Right lung (tissue), 5 donors: ENCODE data around the gene TSPAN18. TPM values are rescaled to one million over a fixed set of nuclear protein-coding genes. Genes with fewer than 3 reads are reported as not detected.

Experiments
- DNase-seq, 2 donors: peaks; one replicate each; pipeline ENCODE4 v3.0.0-alpha.2; 2013
- polyA plus RNA-seq, 5 donors: library from polyadenylated mRNA; unstranded; fragments of 120-200 nt; gene quantifications; one replicate each; pipeline versions ENCODE4 v1.2.1 to v1.2.3, GENCODE V29; 2013; ENCODE audit warnings: inconsistent platforms in 1 of 5, low replicate concordance in 1 of 5; ENCODE audit not compliant: insufficient read length in 5 of 5, insufficient read depth in 1 of 5

TSPAN18 gene
- polyA plus RNA-seq, 5 donors: 48.9 to 74.5 (median 64.7) TPM

GRCh38 chr11:44954051-44954906 lies 227.5 kb downstream of the TSPAN18 start:
- DNase-seq: no peak

DNA sequence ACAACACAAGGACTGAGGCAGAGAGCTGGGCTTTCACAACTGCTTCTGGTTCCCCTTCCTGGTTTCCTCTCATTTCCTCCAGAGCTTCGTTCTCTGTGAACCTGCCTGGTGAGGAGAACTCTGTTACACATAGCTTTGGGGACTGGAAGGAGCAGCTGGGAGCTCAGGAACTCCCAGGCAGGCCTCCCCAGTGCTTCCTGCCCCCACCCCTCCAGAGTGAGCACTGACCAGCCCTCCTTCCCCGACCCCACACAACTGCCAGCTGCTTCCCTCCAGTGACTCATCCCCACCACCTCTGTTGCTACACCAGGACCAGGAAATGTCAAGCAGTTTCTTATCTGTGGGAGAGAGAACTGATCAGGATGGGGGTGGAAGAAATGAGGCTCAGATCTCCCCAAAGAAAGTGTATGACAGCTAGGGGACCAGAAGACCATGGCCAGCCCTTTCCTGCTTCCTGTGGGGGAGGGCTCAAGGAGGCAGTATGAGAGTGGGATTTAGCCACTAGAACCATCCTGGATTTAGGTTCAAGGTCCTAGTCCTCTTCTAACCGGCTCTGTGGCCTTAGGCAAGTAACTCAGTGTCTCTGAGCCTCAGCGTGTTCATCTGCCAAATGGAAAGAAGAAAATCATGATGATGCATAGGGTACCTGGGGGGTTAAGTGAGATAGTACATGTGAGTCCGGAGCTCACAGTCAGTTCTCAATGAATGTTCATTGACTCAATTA lies 228.4 kb downstream of the TSPAN18 start:
- DNase-seq: no peak

- no peak for DNase-seq
These were observed 230.3 kb downstream of the TSPAN18 start for GRCh38 chr11:44957040-44957515.

- no peak for DNase-seq
These were observed 231.2 kb downstream of the TSPAN18 start for GRCh38 chr11:44957776-44958564.

- DNase-seq: no peak
These were observed 232.3 kb downstream of the TSPAN18 start for GRCh38 chr11:44959064-44959463.

DNA sequence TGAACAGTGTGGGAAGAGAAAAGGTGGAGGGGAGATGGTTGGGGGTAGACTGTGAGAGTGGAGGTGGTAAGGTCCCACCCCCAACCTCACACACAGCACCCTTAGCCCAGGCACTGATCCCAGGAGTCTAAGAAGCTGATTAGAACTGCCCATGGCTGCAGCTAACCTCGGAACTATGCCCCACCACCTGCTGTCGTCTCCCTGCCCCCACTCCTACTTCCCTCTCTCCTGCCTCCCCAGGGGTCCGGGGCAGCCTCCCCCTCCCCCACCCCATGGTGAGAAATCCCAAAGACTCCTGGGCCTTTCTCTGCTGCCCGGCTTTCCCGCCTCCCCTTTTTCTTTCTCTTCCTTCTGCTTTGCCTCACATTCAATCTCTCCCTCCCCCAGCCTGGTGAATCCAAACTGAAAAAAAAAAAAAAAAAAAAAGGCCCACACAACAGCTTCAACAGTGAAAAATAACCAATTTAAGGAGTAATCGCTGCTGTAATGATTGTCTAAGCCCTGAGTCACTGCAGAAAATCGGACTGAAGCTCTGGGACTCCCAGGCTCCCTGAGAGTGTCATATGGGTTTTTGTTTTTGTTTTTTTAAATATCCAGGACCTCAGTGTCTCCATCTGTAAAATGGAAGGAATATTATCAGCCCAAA lies 233.6 kb downstream of the TSPAN18 start:
- DNase-seq: no peak

- DNase-seq: no peak
These were observed 235.7 kb downstream of the TSPAN18 start for GRCh38 chr11:44962464-44962863.

- no peak for DNase-seq
These were observed 236.4 kb downstream of the TSPAN18 start for GRCh38 chr11:44963136-44963535.

DNA sequence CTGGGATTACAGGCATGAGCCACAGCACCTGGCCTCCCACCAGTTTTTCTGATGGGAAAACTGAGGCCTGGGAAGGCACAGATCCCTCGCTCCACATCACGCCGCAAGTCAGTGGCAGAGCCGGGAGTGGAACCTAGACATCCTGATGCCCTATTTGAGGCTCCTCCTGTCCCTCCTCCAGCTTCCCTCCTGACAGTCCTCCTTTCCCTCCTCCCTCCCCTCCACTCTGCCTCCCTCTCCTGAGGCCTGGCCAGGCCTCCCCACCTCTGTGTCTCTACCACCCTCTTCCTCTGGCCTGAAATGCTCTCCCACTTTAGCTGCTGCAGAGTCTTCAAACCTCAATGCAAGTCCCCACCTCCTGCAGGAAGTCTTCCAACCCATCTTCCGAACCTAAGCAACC lies 237.2 kb downstream of the TSPAN18 start:
- DNase-seq: no peak

DNA sequence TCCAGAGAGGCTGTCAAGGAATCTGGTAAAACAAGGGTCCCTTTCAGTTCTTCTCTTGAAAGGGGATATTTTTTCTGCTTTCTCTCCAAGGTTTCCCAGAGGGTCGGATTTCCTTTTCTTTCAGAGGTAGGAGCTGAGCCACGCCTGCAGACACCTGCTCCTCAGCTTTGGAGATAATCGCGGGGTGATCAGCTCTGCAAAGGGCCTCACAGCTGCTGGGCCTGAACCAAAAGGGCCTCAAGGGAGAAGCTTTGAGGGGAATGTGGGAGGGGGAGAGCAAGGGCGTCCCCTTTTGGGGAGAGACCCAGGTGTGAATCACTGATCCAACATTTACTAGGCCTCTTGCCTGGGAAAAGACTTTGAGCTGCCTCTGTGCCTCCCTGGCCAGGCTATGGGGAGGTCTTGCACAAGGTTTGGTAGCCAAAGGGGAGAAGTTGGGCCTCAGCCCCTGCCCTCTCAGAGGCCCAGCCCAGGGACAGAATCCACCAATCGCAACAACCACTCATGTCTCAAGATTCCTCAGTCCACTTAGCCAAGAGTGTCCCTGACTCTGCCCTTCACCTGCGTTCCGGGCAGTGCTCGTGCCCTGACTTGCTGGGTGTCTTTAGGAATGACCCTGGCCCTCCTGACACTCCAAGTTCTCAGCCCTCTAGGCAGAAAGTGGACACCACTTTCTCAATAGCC lies 237.9 kb downstream of the TSPAN18 start:
- DNase-seq: no peak

DNA sequence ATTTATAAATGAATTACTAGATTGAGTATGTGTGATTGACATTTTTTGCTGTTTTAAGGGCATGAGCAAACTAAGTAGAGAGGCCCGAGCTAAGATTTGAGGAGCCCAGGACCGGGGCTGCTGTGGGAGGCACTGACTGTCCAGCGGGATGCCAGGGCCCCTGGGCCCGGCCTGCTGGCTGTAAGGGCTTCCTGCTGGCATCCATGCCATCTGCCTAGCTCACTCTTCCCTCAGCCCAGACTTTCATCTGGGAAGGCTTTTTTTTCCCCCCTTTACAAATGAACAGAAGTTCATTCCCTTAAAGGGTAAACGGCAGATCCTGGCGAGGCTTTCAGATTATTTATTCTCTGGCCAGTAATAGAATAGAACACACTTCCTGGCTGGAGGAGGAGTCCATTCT lies 239.9 kb downstream of the TSPAN18 start:
- no peak for DNase-seq

DNA sequence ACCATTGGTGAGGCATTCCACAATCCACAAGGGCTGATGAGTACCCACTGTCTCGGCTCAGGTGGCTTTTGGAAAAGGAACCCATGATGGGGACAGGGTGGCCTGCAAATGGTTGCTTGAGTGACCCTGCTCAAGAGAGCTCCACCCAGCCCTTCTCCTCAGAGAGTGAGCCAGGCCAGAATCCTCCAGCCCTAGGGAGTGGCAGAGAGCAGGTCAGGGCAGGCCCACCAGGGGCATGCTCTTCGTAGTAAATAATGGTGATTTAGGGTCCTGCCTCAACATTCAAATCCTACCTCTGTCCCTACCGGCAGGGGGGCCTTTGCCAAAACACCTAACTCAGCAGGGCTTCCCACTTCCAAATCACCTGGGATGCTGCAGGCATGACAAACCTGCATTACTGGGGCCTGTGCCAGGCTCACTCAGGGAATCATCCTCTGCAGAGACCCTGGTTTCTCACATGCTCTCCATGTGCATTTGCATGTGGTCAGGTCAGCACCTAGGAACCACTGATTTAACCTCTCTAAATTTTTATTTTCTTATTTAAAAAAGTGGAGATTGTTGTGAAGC lies 241.3 kb downstream of the TSPAN18 start:
- DNase-seq: no peak

- no peak for DNase-seq
These were observed 241.7 kb downstream of the TSPAN18 start for GRCh38 chr11:44968510-44968909.

- DNase-seq: no peak
These were observed 243.0 kb downstream of the TSPAN18 start for GRCh38 chr11:44969651-44970252.

DNA sequence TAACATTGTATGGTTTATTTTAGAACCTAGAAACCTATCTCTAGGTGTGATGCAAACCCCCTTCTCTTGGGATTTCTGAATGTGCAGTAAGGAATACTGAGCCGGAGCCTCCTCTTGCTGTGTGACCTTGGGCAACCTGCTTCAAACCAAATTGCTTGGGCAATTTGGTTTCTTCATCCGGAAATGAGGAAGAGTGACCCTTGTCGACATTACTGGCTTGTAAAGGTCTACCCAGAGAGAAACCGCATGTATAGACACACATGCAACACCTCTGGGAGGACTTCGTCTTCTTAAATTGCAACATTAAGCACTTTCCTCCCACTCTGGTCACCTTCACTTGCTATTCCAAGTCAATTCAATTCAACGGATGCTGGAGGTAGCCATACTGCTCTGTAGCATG lies 243.5 kb downstream of the TSPAN18 start:
- no peak for DNase-seq

GRCh38 chr11:44971185-44971584 lies 244.4 kb downstream of the TSPAN18 start:
- DNase-seq: no peak

DNA sequence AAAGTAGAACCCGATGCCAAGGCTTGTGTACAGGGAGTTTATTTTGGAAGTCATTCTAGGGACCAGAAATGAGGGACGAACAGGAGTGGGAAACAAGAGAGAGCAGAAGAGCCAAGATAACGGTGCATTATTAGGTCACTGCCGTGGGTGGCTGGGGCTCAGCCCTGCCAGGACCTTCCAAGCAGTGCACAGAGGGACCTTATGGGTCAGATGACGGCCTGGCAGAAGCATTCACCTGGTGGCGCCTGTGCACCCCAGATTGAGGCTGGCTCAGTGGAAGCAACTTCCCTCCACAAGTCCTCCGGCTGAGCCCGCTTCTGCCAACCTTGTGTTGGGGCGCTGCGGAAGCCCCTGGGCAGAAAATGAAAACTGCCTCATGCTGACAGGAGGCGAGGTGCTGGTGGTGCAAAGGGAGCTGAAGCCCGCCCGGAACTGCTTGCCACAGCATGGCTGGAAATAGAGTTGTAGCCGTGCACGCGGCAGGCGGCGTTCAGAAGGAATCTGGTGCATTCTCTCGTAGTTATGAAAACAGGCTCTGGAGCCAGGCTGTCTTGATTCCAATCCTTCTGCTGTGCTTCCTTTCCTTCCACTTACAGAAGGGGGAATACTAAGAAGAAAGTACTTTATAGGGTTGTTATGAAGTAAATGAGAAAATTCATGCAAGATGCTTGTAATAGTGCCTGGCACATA lies 246.1 kb downstream of the TSPAN18 start:
- no peak for DNase-seq

GRCh38 chr11:44973632-44974401 lies 247.1 kb downstream of the TSPAN18 start:
- DNase-seq: no peak
